Effector CD8-positive, alpha-beta T cell (primary cell): ENCODE measurements around the gene RAB12.
"Not testable (repeated sequence)": the region's sequence is repeated elsewhere in the genome, so short reads cannot be mapped to it uniquely, and the experiment has no call there.

ENCODE experiments used
- DNase-seq: peaks from one replicate; lab custom pipeline; 2025; lab: John Stamatoyannopoulos, UW
- total RNA-seq, 4 experiments: gene quantifications; one replicate each; lab custom pipeline; 2026; lab: John Stamatoyannopoulos, UW

RAB12 gene, protein sequence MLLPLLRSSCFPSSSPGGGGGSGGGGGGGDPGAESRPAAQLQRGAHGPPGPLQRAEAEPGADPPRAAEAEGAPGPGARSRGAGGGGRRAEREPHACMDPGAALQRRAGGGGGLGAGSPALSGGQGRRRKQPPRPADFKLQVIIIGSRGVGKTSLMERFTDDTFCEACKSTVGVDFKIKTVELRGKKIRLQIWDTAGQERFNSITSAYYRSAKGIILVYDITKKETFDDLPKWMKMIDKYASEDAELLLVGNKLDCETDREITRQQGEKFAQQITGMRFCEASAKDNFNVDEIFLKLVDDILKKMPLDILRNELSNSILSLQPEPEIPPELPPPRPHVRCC
- total RNA-seq: 24.8 to 28.3 (median 26.5) reads per million in 4 experiments

DNA sequence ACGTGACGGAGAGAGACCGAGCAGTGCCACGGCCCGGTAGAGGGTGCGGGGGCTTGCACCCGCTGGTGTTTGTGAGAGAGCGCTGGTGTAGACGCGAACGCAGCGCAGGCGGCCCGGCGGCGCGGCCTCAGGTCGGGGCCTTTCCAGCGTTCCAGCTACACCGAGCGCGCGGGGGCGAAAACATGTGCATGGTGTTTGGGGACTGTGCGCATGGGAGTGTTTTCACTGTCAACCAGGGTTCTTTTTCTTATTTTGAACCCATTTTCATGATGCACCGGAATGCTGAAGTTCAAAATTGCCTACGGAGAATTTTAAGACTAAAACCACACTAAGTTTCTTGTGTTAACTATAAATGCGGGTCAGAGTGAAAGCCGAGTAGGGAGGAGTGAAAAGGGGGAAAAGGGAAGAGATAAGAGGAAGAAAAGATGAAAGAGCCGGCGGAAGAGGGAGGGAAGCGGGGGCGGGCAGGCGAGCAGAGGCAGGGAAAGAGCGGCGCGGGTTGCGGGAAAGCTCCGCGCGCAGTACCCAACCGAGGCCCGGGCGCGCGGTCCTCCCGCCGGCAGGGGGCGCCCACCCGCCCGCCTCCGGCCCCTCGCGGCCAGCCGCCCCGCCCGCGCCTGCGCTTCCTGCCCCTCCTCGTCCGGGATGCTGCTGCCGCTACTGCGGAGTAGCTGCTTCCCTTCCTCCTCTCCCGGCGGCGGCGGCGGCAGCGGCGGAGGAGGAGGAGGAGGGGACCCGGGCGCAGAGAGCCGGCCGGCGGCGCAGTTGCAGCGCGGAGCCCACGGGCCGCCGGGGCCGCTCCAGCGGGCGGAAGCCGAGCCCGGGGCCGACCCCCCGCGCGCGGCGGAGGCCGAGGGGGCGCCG lies at the start of gene RAB12:
RAB12 (plus strand) TSS at position 643 of the 864 bp plus-strand sequence; CDS start at position 646, 3 bp downstream.
- DNase-seq: peak; percentile 74

DNA sequence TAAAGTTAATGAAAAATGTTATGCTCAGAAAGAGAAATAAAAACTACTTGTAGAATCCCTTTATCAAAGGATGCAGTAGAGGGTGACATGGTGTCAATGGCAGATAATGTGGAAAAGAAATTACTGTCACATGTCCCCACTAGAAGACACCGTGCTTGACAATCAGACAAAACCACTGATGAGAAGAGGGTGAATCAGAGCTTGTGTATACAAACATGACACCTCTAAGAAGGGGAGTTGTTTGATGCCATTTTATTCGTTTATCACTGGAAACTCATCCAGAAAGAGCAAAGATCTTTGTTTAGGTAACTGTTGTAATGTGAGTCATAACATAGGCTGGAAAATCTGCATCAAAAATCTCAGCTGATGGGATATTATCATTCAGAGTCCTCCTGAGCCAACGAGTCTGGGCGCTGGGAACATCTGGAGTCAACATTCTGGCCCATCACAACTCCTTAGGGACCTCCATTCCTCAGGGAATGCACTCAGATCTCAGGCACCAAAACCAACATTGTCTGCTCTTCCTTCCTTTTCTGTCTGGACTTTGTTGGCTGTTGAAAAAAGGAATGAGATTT lies 49.5 kb upstream of the RAB12 start:
- DNase-seq: no peak

DNA sequence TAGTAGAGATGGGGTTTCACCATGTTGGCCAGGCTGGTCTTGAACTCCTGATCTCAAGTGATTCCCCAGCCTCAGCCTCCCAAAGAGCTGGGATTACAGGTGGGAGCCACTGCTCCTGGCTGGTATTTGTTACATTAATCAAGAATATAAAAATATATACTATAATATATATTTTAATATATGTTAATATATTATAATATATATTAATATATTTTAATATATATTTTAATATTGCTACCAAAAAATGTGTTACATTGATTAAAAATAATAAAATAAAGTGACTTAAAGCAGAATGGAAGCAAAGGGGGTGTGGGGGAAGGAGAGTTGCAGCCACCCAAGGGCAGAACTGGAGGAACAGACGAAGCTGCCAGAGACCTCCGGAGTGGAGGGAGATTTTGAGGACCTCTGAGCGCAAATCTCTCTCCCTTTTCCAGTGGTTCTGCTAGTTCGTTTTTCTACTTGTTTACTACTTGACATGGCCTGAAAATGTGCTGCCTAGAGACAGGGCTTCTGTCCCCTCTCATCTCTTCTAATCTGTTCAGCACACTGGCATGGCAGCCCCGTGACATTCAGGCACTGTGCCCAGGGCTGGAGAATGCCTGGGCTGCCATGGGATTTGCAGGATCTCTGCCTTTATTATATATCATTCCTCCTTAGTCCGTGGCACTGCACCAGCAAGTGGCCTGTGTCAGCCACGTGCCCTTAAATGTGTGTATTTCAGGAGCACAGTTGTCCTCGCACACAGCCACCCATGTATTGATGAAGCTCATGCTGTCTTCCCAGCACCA lies 47.9 kb upstream of the RAB12 start:
- DNase-seq: no peak

DNA sequence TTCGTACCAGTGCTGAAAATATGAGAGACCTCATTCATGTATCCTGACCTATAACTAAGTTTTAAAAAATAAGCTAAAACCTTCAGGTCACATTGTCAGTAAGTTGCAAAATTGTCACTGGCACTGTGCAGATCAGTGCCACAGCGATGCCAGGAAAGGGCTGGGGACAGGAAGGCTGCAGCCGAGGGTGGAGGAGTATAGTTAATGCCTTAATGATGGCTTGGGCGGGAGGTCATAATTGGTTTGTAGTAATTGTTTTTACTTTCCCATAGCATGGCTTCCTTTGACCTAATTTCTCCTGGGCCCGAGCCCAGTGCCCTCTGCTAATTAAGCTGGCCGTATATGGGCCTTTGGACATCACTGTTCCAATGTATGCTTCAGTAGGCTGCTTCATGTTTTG lies 47.2 kb upstream of the RAB12 start:
- DNase-seq: no peak

DNA sequence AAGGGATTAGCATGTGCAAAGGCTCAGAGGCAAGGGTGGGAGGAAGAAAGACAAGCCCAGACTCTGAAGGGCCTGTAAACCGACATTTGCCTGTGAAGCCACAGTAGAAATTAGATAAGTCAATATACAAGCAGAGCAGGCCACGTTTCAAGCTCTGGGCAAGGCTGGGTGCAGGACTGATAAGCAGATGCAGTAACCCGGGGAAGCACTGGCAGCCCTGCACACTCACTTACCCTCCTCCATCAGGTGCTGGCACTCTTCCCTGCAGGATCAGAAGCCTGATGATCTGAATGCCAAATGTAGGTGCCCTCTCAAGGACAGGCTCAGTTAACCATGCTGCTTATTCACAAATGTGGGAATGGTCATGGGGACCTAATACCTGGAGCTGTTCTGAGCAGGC lies 46.3 kb upstream of the RAB12 start:
- DNase-seq: no peak

DNA sequence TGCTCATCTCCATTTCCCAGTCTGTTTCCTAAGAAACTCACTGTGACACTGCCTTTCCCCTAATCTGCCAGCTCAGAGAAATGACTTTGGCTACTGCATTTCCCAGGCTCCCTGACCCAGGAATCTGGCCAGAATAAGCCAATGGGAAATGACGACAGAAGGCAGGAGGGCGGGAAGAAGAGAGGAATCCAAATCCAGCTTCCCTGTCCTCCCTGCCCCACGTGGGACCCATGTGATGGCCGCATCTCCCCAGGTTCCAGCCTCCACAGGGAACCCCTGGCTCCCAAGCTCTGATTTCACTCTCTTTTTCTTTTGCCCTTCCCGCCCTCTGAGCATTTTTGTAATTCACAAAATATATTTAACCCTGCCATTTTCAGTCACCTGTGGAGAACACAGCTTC lies 37.8 kb upstream of the RAB12 start:
- no peak for DNase-seq

DNA sequence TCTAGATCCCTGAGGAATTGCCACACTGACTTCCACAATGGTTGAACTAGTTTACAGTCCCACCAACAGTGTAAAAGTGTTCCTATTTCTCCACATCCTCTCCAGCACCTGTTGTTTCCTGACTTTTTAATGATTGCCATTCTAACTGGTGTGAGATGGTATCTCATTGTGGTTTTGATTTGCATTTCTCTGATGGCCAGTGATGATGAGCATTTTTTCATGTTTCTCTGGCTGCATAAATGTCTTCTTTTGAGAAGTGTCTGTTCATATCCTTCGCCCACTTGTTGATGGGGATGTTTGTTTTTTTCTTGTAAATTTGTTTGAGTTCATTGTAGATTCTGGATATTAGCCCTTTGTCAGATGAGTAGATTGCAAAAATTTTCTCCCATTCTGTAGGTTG lies 35.5 kb upstream of the RAB12 start:
- not testable (repeated sequence) for DNase-seq

DNA sequence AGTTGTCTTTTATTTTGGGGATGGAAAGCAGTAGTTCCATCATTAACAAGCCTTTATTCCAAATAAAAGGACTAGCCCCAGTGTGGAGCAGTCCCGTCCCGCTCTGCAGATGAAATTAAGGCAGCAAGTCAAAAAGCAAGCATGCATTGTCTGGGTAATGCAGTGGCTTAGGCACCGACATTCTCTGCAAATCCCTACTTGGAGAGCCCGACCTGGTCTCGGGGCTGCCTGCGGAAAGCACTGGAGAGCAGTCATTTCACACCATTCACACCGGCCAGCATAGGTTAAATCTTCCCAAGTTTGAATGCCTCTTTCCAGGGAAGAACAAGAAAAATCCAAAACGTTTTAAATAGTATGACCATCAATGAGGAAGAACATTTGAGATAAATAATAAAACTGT lies 24.4 kb upstream of the RAB12 start:
- no peak for DNase-seq

DNA sequence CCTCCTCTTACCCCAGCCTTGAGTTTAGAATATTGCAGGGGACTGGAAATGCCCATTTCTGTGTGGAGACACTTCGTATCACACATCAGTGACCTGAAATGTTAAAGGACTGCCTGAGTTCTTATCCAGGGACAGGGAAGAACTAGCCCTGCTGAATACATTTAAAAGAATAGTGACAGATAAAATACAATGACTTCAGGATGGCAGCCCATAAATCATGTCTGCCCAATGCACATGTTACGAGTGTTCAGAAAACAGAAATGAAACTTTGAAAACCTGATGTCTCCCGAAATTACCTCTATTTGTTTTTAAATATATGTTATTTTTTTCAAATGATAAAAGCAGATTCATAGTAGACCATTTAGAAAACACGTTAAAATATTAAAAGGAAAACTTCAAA lies 22.3 kb upstream of the RAB12 start:
- no peak for DNase-seq

DNA sequence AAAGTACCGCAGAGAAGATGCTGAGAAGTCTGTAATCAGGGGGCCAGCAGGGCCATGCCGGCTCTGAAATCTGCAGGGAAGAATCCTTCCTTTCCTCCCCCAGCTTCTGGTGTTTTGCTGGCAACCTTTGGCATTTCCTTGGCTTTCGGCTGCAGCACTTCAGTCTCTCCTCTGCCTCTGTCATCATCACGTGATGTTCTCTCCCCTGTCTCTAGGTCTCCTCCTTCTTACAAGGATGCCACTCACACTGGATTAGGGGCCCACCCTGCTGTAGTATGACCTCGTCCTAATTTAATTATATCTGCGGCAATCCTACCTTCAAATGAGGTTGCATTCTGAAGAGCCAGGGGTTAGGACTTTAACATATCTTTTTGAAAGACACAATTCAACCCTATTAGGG lies 13.8 kb upstream of the RAB12 start:
- DNase-seq: no peak

DNA sequence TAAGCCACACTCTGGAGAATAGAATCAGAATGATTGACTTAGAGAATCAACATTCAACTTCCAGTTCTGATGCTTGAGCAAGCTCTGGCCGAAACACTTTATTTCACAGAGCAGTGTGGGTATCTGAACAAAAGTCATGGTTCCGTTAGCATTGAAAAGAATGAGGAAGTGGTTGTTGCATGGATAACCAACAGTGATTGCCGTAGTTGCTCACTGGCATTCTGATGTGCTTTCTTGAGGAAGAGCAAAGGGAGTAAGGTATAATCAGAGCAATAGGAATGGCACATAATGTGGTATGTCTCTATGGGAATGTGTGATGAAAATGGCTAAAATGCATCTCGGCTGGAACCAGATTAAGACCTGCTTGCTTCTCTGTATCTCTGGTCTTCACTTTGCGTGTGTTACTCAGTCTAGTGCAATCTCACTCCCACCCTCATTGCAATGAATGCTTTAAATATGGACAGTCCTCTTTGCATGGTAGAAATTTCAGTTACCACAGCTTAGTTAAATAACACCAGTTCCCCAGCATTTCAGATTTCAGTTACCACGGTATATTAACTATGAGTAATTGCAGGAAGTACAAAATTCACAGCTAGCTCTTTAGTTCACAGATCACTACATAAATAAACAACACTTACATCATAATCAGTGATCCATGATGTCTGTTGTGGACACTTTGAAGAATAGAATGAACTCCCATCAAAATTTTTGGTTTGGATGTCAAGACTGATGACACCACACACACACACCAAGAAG lies 7.8 kb upstream of the RAB12 start:
- no peak for DNase-seq

DNA sequence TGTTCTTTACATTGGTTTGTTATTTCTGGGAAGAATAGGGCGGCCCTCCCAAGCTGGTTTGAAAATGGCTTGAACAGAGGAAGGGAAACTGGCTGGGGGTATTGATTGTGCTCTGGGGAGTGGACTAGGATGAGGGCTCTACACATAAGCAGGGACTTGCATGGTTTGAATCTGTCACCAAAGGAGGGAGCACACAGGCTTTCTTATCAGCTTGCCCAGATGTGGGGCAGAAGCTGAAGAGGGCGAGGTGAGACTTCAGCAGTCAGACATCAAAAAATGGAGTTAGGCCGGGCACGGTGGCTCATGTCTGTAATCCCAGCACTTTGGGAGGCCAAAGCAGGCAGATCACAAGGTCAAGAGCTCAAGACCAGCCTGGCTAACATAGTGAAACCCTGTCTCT lies 7.2 kb upstream of the RAB12 start:
- no peak for DNase-seq

DNA sequence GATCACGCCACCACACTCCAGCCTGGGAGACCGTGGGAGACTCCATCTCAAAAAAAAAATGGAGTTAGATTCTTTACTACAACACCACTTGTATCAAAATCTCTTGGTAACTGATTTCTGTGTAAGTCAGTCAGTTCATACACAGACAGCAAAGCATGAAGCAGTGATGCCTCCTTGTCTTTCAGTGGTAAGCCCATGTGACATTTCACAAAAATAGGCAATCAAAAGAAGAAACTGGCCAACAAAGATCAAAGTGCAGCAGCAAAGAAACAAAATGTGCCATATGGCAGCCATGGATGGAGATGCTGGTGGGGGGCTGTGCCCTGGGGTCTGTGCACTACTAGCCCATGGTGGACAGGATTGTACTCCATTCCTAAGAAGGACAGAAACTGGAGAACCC lies 6.7 kb upstream of the RAB12 start:
- DNase-seq: no peak

DNA sequence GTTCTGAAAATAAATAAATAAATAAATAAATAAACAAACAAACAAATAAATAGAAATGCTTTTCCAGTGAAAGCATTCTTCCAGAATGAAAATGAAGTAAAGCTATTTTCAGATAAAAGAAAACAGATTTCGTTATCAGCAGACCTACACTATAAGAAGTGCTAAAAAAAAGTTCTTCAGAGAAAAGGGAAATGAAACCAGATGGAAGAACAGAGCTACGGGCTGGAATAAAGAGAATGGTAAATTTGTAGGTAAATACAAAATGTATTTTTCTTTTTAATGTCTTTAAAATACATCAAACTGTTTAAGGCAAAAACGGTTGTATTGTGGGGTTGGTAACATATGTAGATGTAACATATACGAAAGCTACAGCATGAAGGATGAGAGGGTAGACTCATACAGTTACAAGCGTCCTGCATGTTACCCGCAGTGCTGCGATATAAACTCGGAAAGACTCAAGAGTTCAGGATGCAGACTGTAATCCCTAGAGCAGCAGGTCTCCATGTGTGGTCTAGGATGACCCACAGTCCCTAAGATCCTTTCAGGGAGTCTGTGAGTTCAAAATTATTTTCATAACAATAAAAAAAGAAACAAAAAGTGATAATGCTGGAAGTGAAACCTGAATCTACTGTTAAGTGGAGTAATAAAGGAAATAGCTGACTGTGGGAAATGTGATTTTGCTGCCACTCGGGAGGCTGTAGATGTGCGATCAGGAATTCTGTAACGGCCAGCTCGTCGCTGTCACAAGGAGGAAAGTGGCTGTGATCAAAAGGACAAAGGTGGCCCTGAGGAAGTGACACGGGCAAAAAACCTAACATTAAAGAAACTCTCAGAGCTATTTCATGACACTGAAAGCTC lies 5.3 kb upstream of the RAB12 start:
- DNase-seq: no peak

DNA sequence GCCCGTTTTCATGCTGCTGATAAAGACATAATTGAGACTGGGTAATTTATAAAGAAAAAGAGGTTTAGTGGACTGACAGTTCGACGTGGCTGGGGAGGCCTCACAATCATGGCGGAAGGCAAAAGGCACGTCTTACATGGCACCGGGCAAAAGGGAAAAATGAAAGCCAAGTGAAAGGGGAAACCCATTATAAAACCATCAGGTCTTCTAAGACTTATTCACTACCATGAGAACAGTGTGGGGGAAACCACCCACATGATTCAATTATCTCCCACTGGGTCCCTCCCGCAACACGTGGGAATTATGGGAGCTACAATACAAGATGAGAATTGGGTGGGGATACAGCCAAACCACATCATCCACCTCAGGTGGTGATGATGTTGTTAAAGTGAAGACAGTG lies 3.3 kb upstream of the RAB12 start:
- DNase-seq: no peak

DNA sequence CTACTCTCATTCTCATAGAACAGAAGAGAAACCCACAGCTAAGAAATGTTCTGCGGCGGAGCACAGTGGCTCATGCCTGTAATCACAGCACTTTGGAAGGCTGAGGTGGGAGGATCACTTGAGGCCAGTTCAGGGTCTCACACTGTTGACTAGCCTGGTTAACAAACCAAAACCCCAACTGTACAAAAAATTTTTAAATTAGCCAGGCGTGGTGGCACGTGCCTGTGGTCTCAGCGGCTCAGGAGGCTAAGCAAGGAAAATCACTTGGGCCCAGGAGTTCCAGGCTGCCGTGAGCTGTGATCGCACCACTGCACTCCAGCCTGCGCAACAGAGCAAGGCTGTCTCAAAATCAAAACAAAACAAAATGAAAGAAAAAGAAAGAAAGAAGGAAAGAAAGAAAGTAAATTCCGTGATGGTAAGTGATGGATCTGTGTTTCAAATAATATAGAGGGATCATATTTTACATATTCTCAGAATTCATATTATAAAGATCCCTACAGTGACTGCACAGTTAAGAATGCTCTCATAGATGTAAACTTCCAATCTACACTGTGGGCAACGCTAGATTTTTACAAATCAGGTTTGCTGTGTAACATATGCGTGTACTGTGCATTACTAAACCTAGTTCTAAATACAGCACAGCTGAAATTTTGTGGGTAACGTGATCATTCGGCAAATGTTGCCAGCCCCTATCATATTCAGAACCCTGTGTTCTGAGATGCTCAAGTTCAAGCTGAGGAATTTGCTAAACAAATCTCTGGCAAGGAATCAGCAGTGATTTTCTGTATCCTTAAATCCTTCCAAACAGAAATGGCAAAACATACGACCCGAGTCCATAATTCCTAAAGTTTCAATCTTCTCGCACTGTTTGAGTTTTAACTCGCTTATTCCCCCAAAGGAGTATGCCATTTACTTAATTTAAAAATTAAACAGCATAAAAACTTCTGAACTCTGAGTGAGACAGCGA lies 1.2 kb upstream of the RAB12 start:
- no peak for DNase-seq

DNA sequence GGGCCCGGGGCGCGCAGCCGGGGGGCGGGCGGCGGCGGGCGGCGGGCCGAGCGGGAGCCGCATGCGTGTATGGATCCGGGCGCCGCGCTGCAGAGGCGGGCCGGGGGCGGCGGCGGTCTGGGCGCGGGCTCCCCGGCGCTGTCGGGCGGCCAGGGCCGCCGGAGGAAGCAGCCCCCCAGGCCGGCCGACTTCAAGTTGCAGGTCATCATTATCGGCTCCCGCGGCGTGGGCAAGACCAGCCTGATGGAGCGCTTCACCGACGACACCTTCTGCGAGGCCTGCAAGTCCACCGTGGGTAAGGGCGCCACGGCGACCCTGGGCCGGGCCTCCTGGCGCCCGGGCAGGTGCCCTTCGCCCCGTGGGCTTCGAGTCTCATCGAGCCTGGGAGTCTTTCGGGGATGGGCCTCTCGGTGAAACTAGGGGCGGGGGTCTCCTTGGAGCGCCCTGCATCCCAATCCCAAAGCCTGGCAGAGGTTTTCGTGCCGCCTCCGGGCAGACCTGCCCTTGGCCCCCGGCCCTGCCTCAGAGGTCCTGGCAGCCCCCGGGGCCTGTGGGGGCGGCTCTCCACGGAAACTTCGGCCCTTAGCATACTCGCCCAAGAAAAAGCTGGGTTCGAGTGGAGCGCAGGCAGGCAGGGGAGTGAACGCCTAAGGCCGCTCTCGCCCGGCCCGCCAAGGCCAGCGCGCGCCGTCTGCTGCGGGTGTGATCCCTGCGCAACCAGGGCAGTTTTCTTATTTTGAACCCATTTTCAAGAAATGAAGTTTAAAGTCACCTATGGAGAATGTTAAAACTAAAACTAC lies 622 bp downstream of the RAB12 start:
- no peak for DNase-seq

DNA sequence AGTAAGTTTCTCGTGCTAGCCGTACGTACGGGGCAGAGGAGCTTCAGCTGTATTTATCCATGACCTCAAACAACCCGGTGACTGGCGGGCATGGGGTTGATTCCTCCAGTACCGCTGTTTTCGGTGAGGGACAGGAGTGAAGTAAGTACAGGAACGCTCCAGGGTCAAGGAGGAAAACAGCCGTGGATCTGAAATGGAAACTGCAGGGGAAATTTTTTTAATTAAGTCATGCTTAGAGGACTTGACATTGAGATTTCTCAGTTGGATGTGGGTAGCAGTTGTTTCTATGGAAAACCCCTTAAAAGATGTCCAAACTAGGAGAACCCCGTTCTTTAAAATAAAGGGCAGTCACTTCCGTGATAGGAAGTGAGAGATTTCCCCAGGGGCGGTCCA lies 1.2 kb downstream of the RAB12 start:
- DNase-seq: no peak
